ENCODE results near the gene MYO5B.

Gene MYO5B

DNA sequence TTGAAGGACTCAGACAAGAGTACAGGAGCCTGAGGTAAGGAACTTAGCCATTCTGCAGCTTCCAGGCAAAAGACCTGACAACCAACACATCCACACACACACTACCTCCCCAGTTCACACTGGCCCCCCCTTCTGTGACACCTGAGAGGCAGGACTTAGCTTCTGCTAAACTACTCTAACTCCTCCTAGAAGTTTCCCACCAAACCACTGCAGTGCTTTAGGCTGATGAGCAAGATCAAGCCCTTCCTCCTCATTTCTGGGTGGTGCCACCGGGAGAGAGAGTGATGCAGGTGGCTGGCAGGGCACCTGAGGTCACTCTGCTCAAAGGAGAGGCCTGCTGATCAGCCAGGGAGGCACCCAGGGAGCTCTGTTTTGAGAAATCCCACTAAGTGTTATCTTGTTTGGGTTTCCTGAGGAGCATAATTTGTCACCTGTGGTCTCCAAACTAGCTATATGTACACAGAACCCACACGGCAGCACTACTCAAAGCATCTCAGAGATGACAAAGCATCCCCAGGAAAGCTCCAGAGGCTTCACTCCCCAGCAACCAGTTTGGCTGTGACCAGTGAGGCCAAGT lies 188.4 kb downstream of the MYO5B start:
- H3K27me3 Mint-ChIP-seq, result no peaks in the 10 kb centered on the region
- no peak overlapping the region for H3K4me3 Mint-ChIP-seq
- intact Hi-C loops (cut with micrococcal nuclease), result loop anchor here (5.0 kb wide), 1 partner anchor 351 kb away; no protein-coding TSS in a partner anchor
- H3K36me3 Mint-ChIP-seq (ENCODE audit: low read depth), result no peaks in the 10 kb centered on the region
- H3K27ac Mint-ChIP-seq, result no peak overlapping the region
- H3K9me3 Mint-ChIP-seq, result no peaks in the 10 kb centered on the region
- no peaks in the 10 kb centered on the region for H3K4me1 Mint-ChIP-seq (ENCODE audit: low read depth)

GRCh38 chr18:50004013-50004412 lies 190.9 kb downstream of the MYO5B start:
- H3K27me3 Mint-ChIP-seq, result no peaks in the 10 kb centered on the region
- H3K4me3 Mint-ChIP-seq, result no peak overlapping the region
- no peak overlapping the region for H3K27ac Mint-ChIP-seq
- no peaks in the 10 kb centered on the region for H3K9me3 Mint-ChIP-seq
- no peaks in the 10 kb centered on the region for H3K4me1 Mint-ChIP-seq (ENCODE audit: low read depth)
- H3K36me3 Mint-ChIP-seq (ENCODE audit: low read depth), result no peaks in the 10 kb centered on the region
- intact Hi-C loops (cut with micrococcal nuclease), result no loop called here

- H3K27ac Mint-ChIP-seq, result no peak overlapping the region
- intact Hi-C loops (cut with micrococcal nuclease), result no loop called here
- no peaks in the 10 kb centered on the region for H3K27me3 Mint-ChIP-seq
- H3K9me3 Mint-ChIP-seq, result no peaks in the 10 kb centered on the region
- no peak overlapping the region for H3K4me3 Mint-ChIP-seq
- no peaks in the 10 kb centered on the region for H3K4me1 Mint-ChIP-seq (ENCODE audit: low read depth)
- H3K36me3 Mint-ChIP-seq (ENCODE audit: low read depth), result no peaks in the 10 kb centered on the region
Measured at GRCh38 chr18:50002781-50003180, 192.2 kb downstream of the MYO5B start.

GRCh38 chr18:50000227-50000626 lies 194.7 kb downstream of the MYO5B start:
- no peaks in the 10 kb centered on the region for H3K4me1 Mint-ChIP-seq (ENCODE audit: low read depth)
- no peaks in the 10 kb centered on the region for H3K9me3 Mint-ChIP-seq
- no peaks in the 10 kb centered on the region for H3K36me3 Mint-ChIP-seq (ENCODE audit: low read depth)
- no peaks in the 10 kb centered on the region for H3K27me3 Mint-ChIP-seq
- no peak overlapping the region for H3K27ac Mint-ChIP-seq
- intact Hi-C loops (cut with micrococcal nuclease), result no loop called here
- H3K4me3 Mint-ChIP-seq, result no peak overlapping the region

DNA sequence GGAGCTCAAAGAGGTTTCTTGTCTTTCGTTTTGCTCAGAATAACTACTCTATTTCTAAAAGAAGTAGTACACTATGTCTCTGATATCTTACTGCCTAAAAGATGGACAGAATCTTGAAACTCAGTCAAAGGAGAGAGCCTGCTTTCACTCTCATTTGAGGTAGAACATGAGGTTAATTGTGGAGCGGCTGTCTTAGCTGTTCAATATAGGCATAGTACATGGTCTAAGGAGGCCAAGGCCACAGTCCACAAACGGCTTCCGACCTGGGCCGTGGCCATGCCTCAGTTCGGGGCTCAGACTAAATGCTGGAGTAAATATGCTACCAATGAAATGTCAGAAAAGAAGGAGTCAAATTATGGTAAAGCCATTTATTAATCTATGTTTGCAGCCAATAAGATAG lies 195.8 kb downstream of the MYO5B start:
- no peak overlapping the region for H3K27ac Mint-ChIP-seq
- no peaks in the 10 kb centered on the region for H3K9me3 Mint-ChIP-seq
- no peaks in the 10 kb centered on the region for H3K36me3 Mint-ChIP-seq (ENCODE audit: low read depth)
- intact Hi-C loops (cut with micrococcal nuclease), result no loop called here
- H3K27me3 Mint-ChIP-seq, result no peaks in the 10 kb centered on the region
- no peaks in the 10 kb centered on the region for H3K4me1 Mint-ChIP-seq (ENCODE audit: low read depth)
- no peak overlapping the region for H3K4me3 Mint-ChIP-seq

- H3K4me3 Mint-ChIP-seq, result no peak overlapping the region
Measured at GRCh38 chr18:49997558-49997957, 197.4 kb downstream of the MYO5B start.

DNA sequence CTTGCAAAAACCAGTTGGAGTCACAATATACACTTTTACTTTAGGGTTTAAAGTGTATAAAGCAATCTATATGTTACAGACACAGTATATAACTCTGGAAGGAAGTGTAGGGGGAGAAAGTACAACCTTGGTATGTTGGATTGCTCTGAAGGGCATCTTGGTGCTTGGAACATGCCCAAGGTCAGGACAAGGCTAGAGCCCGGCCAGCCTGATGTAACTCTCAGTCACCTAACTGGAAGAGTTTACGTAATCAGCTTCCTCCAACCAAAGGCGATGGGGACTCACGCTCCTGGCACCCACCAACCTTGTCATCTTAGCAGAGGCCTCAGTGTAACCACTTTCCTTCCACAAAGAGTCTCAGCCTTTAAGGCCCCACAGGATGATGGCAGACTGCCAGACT lies 200.5 kb downstream of the MYO5B start:
- H3K27me3 Mint-ChIP-seq, result no peaks in the 10 kb centered on the region
- H3K36me3 Mint-ChIP-seq (ENCODE audit: low read depth), result no peaks in the 10 kb centered on the region
- no peaks in the 10 kb centered on the region for H3K9me3 Mint-ChIP-seq
- H3K4me3 Mint-ChIP-seq, result no peak overlapping the region
- intact Hi-C loops (cut with micrococcal nuclease), result no loop called here
- H3K27ac Mint-ChIP-seq, result no peak overlapping the region
- H3K4me1 Mint-ChIP-seq (ENCODE audit: low read depth), result no peaks in the 10 kb centered on the region

More at GRCh38 chr18:49997558-49997957, 197.4 kb downstream of the MYO5B start:
- Mint-ChIP-seq H3K27me3 (no peaks in the 10 kb centered on the region), H3K4me1 (ENCODE audit: low read depth) (no peaks in the 10 kb centered on the region), H3K9me3 (no peaks in the 10 kb centered on the region), H3K36me3 (ENCODE audit: low read depth) (no peaks in the 10 kb centered on the region), H3K27ac (no peak overlapping the region)
- intact Hi-C loops (cut with micrococcal nuclease), result no loop called here

DNA sequence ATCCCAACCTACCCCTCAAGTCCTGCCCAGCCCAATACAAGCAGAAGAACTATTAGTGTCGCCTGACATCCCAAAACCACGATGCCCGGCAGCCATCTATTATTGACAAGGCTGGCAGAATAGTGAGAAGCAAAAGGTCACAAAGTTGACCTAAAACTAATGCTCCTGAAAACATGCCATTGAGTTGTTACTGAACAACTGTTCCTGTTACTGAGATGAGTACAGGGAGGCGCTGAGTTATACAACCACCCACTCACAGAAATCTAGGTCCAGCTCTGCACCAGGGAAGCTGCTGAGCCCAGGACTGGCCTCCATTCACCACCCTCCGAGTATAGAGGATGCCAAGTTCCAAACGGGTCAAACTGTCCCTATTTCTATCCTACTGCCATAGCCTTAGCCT lies 201.6 kb downstream of the MYO5B start:
- H3K27ac Mint-ChIP-seq, result no peak overlapping the region
- H3K9me3 Mint-ChIP-seq, result no peaks in the 10 kb centered on the region
- H3K36me3 Mint-ChIP-seq (ENCODE audit: low read depth), result no peaks in the 10 kb centered on the region
- H3K4me1 Mint-ChIP-seq (ENCODE audit: low read depth), result no peaks in the 10 kb centered on the region
- H3K27me3 Mint-ChIP-seq, result no peaks in the 10 kb centered on the region
- H3K4me3 Mint-ChIP-seq, result no peak overlapping the region
- intact Hi-C loops (cut with micrococcal nuclease), result no loop called here

DNA sequence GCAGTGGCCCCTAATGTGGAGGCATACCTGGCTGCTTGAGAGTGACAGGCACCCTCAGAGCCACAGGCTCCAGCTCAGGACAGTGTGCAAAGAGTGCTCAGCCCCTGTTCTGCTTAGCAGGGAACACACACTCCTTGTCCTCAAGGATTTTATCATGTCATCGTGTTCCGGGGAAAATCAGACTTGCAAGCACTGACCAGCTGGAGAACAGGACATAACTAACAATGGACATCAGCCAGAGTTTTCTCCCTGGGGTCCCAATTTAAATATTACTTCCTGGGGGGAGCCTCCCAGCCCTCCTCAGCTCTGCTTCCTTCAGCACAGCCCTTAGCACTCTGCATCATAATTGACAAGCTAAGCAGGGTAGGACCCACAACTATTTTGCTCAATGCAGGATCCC lies 206.2 kb downstream of the MYO5B start:
- Mint-ChIP-seq H3K4me3 (no peak overlapping the region), H3K4me1 (ENCODE audit: low read depth) (no peaks in the 10 kb centered on the region), H3K9me3 (no peaks in the 10 kb centered on the region), H3K27me3 (no peaks in the 10 kb centered on the region), H3K36me3 (ENCODE audit: low read depth) (no peaks in the 10 kb centered on the region), H3K27ac (no peak overlapping the region)
- intact Hi-C loops (cut with micrococcal nuclease), result no loop called here

GRCh38 chr18:49988101-49988500 lies 206.8 kb downstream of the MYO5B start:
- Mint-ChIP-seq H3K36me3 (ENCODE audit: low read depth) (no peaks in the 10 kb centered on the region), H3K9me3 (no peaks in the 10 kb centered on the region), H3K4me1 (ENCODE audit: low read depth) (no peaks in the 10 kb centered on the region), H3K27ac (no peak overlapping the region), H3K4me3 (no peak overlapping the region), H3K27me3 (no peaks in the 10 kb centered on the region)
- intact Hi-C loops (cut with micrococcal nuclease), result no loop called here

DNA sequence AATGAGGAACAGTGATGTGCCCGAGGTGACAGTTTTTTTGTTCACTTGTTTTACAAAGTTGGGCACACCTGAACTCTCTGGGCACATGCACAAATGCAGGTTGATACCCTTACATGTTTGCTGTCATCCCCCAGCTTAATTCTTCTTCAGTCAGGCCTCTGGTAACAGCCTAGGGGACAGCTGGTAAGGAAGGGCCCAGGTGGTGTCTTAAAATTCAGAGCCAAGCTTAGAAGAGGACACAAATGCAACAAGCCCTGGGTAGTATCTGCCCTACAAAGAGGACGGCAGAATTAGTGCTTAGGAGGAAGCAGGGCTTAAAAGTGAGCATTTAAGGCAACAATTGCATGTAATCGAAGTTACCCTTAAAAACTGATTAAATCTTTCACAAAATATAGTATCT lies 209.7 kb downstream of the MYO5B start:
- H3K4me1 Mint-ChIP-seq (ENCODE audit: low read depth), result no peaks in the 10 kb centered on the region
- H3K36me3 Mint-ChIP-seq (ENCODE audit: low read depth), result no peaks in the 10 kb centered on the region
- H3K4me3 Mint-ChIP-seq, result no peak overlapping the region
- intact Hi-C loops (cut with micrococcal nuclease), result no loop called here
- no peaks in the 10 kb centered on the region for H3K9me3 Mint-ChIP-seq
- H3K27me3 Mint-ChIP-seq, result no peaks in the 10 kb centered on the region
- H3K27ac Mint-ChIP-seq, result no peak overlapping the region

DNA sequence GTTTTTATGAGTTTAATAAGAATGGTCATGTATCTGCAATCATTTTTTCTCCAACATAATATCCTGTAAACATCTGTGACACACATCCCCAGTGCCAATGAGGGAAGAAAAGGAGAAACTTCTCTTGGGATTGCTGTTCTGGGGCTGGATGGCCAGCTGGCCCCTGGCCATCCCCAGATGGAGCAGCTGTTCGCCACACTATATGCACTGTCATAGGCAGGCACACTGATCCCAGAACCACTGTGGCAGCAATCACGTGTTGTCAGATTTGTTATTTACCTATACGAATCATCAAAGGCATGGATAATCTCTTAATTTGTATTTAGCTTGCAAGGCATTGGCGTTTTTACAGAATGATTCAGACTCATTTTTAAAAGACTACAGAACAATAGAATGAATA lies 214.1 kb downstream of the MYO5B start:
- H3K27ac Mint-ChIP-seq, result no peak overlapping the region
- intact Hi-C loops (cut with micrococcal nuclease), result no loop called here
- H3K27me3 Mint-ChIP-seq, result no peaks in the 10 kb centered on the region
- no peaks in the 10 kb centered on the region for H3K9me3 Mint-ChIP-seq
- no peak overlapping the region for H3K4me3 Mint-ChIP-seq
- no peaks in the 10 kb centered on the region for H3K4me1 Mint-ChIP-seq (ENCODE audit: low read depth)
- no peaks in the 10 kb centered on the region for H3K36me3 Mint-ChIP-seq (ENCODE audit: low read depth)

GRCh38 chr18:49976795-49977560 lies 218.0 kb downstream of the MYO5B start:
- Mint-ChIP-seq H3K27me3 (no peaks in the 10 kb centered on the region), H3K27ac (no peak overlapping the region), H3K4me1 (ENCODE audit: low read depth) (no peaks in the 10 kb centered on the region), H3K9me3 (no peaks in the 10 kb centered on the region), H3K4me3 (no peak overlapping the region), H3K36me3 (ENCODE audit: low read depth) (no peaks in the 10 kb centered on the region)
- intact Hi-C loops (cut with micrococcal nuclease), result no loop called here

- H3K4me1 Mint-ChIP-seq (ENCODE audit: low read depth), result no peaks in the 10 kb centered on the region
- H3K9me3 Mint-ChIP-seq, result no peaks in the 10 kb centered on the region
- H3K36me3 Mint-ChIP-seq (ENCODE audit: low read depth), result no peaks in the 10 kb centered on the region
- H3K4me3 Mint-ChIP-seq, result no peak overlapping the region
- intact Hi-C loops (cut with micrococcal nuclease), result no loop called here
- no peak overlapping the region for H3K27ac Mint-ChIP-seq
- no peaks in the 10 kb centered on the region for H3K27me3 Mint-ChIP-seq
Measured at GRCh38 chr18:49976001-49976400, 218.9 kb downstream of the MYO5B start.

DNA sequence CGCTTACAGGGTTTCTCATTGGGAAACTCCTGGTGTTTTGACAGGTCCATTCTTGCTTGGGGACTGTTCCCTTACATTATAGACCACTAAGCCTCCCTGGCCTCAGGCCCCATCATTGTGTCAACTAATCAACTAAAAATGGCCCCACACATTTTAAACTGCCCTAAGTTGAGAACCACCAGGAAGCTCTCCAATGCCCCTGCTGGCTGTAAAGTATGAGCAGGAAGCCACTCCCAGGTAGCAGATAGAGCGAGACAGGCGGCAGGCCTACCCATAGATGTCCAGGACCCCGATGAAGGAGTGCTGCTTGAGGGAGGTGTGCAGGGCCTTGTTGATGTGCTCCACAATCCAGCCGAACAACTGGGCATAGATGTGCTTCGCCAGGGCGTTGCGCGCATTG lies 220.9 kb downstream of the MYO5B start:
- Mint-ChIP-seq H3K9me3 (no peaks in the 10 kb centered on the region), H3K36me3 (ENCODE audit: low read depth) (no peaks in the 10 kb centered on the region), H3K4me3 (no peak overlapping the region), H3K27me3 (no peaks in the 10 kb centered on the region), H3K27ac (no peak overlapping the region), H3K4me1 (ENCODE audit: low read depth) (no peaks in the 10 kb centered on the region)
- intact Hi-C loops (cut with micrococcal nuclease), result no loop called here

Measured in dendritic cell treated with granulocyte-macrophage colony-stimulating factor and Interleukin-4, amounts not matched to agents 40 ng/mL and 50 ng/mL, for 4 days (primary cell).